HG03442 (cell line): ENCODE results near the gene PLA2G5.
"Not testable (repeated sequence)": the region's sequence is repeated elsewhere in the genome, so short reads cannot be mapped to it uniquely, and the experiment has no call there.

Source experiments
- ATAC-seq: cut with Tn5 transposase; IDR thresholded peaks from one replicate; pipeline ENCODE4 v1.9.1; 2021; ENCODE audit warnings: mild to moderate bottlenecking, moderate library complexity; ENCODE audit not compliant: unreplicated experiment

The PLA2G5 gene

DNA sequence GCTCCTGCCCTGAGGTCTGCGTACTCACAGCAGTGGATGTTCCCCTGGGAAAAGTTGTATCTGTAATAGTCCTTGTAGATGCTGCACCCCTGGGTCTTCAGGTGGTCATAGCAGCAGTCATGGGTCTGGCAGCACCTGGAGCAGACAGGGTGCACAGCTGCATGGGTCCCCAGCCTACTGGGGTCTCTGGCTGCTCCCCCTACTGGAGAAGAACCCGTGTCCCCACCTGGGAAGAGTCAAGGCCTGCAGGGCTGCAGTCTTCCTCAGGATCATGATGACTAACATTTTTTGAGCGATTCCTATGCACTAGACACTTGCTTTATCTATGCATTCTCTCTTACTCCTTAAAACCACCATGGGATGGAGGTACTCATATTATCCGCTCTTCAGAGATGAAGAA is 45.5 kb downstream of the PLA2G5 start:
- ATAC-seq, result no peak

DNA sequence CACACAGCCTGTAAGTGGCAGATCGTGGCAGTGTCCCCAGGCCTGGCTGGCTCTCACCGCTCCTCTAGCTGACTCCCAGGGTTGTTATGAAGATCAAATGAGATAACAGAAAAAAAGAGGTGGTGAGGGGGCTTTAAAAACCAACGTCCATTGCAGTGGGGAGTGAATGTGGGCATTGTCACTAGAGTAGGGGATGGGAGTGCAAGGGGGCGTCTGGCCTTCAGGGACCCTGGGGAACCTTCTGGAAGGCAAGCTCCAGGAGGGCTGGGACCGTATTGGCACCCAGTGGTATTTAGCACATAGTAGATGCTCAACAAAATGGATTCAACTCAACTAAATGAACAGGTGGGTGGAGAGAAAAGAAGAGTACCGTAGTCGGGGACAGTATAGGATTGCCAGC is 45.9 kb downstream of the PLA2G5 start:
- no peak for ATAC-seq

GRCh38 chr1:20117236-20117635 is 47.2 kb downstream of the PLA2G5 start:
- ATAC-seq, result no peak

- no peak for ATAC-seq
Observed at GRCh38 chr1:20119347-20119746, 49.4 kb downstream of the PLA2G5 start, which contains the start of gene PLA2G2D. Gene PLA2G2D, minus strand, starts transcription at chr1:20119536. Its CDS starts 38 bp downstream, at chr1:20119498.

GRCh38 chr1:20120796-20121195 is 50.8 kb downstream of the PLA2G5 start:
- no peak for ATAC-seq

GRCh38 chr1:20123722-20124455 is 53.9 kb downstream of the PLA2G5 start:
- ATAC-seq, result no peak

DNA sequence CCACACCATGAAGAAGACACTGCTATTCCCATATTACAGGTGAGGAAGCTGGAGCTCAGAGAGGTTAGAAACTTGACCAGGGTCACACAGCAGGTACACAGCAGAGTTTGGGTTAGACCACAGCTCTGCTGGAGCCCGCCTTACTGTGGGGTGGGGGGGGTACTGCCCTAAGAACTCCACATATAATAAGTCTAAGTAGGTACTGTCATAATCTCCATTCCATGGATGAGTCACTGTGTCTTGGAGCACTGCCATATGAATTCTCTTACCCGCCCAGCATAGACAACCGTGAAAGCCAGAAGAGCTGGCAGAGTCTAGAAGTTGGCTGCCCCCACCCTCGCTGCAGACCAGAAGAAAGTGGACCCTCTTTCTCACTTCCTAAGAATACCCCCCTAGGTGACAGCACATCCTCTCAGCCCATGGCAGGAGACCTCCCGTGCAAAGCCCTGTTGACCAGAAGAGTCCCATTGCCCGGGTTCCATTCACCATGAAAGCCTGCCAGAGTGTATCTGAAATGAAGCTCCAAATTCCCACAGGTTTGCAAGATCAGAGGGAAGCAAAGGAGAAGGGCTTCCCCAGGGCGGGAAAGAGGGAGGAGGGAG is 54.6 kb downstream of the PLA2G5 start:
- ATAC-seq, result no peak

DNA sequence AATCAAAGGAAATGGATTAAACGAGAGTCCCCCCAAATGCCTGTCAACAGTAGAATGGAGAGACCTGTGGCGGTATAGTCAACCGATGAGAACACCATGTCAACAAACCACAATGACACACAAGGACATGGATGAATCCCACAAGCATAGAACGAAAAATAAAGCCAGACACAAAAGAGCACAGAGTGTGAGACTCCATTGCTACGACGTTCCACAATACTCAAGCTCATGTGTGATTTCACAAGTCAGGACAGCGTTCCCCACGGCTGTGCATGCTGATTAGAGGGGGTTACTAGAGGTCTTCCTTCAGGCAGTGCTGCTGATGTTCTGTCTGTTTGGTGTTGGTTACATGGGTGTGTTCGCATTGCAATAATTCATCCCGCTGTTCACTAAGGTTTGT is 55.1 kb downstream of the PLA2G5 start:
- no peak for ATAC-seq

GRCh38 chr1:20126041-20126805 is 56.2 kb downstream of the PLA2G5 start:
- peak; percentile 45 for ATAC-seq

DNA sequence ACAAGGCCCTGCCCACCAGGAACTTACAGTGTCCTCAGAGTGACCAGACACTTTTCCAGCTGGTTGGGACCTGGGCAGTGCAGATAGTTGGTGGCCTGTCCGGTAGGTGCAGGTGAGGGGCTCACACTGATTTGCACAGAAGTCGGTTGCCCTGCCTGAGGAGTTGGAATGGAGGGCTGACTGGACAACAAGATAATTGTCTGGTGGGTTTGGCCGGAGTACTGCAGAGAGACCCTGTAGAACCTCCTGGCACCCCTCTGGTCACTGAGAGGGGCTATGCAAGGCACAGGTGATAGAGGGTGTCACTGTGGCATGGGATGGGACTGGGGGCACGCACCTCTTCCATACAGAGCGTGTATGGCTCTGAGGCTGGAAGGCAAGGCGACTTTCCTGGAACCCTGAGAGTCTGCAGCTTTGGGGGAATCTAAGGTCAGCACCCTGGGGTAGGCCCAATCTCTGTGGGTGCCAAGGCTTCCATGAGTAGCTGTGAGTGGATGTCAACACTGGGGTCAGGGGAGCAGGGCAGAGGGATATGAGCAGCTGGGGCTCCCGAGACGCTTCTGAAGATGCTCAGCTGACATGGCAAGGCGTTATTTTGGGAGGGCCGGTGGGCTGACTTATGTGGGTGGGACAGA is 56.9 kb downstream of the PLA2G5 start:
- ATAC-seq, result no peak

DNA sequence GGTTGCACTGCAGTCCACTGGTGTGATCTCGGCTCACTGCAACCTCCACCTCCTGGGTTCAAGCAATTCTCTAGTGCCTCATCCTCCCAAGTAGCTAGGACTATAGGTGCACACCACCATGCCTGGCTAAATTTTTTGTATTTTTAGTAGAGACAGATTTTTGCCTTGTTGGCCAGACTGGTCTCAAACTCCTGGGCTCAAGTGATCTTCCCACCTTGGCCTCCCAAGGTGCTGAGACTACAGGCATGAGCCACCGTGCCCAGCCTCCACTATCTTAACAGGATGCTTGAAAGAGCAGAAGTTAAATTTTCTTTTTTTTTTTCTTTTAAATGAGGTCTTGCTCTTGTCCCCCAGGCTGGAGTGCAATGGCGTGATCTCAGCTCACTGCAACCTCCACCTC is 60.5 kb downstream of the PLA2G5 start:
- not testable (repeated sequence) for ATAC-seq

- ATAC-seq, result no peak
Observed at GRCh38 chr1:20134995-20135394, 65.0 kb downstream of the PLA2G5 start.

DNA sequence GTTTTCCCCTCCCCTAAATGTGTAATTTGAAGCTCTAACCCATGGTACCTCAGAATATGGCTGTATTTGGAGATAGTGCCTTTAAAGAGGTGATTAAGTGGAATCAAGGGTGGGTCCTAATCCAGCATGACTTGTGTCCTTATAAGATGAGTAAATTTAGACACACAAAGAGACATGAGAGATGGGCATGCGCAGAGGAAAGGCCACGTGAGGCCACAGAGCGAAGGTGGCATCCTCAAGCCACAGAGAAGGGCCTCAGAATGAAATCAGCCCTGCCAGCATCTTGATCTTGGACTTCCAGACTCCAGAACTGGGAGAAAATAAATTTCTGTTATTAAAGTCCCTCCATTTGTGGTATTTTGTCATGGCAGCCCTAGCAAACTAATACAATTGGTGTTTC is 66.3 kb downstream of the PLA2G5 start:
- no peak for ATAC-seq

GRCh38 chr1:20137055-20137454 is 67.1 kb downstream of the PLA2G5 start:
- ATAC-seq, result no peak

DNA sequence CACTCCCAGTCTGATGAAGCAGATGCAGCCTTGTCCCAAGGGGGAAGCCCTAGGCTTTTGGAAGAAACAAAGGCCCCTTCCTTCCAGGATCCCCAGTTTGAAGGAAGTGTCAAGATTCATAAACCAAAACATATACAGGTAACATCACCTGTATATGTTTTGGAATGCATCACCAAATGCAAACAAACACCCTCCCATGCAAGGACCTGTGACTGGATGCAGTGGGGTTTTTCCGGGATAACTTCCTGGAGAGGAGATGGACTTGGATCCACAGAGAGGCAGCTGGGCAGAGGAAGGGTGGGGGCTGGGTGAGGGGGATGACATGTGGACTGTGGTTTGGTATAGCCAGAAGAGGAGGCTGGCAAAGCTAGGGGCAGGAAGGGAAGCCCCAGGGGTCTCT is 67.6 kb downstream of the PLA2G5 start:
- ATAC-seq, result no peak

- ATAC-seq, result no peak
Observed at GRCh38 chr1:20138346-20138745, 68.4 kb downstream of the PLA2G5 start.

DNA sequence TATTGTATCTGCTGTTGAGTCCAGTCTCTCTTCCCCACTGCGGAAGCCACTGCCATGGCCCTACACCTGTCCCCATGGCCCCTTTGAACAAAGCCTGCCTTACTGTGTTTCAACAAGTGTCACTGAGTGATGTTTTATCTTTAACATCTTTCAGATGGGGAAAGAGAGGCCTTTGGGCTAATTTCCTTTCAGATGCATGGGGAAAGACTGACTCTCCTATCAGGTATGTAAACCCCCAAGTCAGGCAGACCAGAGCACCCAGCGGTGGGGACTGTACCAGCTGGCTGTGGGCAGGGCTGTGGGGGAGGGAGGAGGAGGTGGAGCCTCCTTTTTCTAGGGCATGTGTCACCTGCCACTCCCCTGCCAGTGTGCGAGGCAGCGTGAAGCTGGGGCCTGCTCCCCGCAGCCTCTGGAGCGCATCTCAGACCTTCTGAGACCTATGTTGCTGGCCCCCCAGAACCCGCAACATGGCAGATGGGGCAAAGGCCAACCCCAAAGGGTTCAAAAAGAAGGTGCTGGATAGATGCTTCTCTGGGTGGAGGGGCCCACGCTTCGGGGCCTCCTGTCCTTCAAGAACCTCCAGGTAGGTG is 69.1 kb downstream of the PLA2G5 start, which contains the start of gene PLA2G2F:
Gene PLA2G2F, plus strand, starts transcription at position 363 of the 590 bp plus-strand sequence. Its CDS starts 105 bp downstream, at position 468.
- no peak for ATAC-seq

DNA sequence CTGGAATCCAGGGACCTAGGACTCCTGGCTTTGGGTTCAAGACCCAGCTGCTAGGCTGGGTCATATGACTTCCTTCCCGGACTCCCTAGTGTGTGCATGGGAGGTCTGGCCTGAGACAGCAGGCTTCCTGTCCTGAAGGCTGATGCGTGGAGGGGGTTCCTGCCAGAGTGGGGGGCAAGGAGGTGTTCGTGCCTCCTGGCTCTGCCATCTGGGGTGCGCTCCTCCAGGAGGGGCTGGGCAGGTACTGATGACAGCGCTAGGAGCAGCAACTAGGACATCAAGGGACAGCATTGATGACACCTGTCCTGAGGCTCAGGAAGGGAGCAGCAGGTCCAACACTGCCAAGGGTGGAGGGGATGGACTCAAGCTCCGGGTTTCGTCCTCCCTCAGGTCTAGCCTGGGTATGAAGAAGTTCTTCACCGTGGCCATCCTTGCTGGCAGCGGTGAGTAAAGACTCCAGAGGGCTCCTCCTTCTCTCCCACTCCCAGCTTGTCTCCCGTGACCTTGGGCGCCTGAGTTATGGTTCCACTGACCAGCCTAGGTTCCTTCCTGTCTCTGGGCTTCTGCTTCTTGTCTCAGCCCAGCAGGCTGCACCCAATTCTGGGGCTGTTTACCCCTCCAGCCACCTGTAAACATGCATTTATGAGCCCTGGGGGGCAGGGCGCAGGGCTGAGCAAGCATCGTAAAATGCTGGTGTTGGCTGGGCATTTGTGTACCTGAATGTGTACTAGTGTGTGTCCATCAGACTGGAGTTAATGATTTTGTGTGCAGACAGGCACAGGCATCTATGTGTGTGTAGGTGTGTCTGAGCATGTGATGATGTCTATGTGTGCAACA is 70.0 kb downstream of the PLA2G5 start:
- ATAC-seq, result no peak

DNA sequence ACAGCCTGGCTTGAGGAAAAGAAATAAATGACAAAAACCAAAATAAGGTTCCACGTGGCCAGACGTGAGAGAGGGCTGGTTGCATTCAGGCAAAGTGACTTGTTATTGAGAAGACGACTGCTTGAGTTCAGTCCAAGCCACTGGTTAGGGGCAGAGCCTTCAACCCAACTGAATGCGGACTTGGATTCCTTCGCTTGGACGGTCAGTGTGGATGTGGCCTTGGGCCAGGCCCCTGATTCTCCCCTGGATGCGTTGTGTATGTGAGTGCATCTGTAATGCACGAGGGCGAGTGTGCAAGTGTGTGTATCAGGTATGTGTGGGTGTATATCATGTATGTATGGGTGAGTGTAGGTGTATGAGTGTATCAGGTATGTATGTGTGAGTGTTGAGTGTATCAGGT is 71.0 kb downstream of the PLA2G5 start:
- no peak for ATAC-seq

DNA sequence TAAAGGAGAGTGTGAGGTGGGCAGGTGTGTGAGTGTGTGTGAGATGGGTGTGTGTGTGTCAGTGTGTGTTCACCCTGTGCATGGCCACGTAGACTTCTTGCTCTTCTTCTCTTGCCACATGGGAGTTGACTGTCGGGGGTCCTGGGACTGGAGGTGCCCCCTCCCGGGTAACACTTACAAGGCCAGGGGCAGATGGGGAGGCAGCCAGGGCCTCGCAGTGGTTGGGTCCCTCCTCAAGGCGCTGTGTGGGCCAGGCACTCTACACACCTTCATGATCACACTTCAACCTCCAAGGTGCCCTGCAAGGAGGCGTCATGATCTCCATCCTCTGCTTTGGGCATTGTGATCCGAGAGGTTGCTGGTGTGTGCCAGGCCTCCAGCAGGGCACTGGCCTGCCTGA is 71.5 kb downstream of the PLA2G5 start:
- ATAC-seq, result no peak
